HEK293T (cell line): Measurements from ENCODE around the gene IER5.

Experiments used
- CTCF ChIA-PET: fragments of 350-600 bp; formaldehyde crosslinking; extraction: SDS; loops from one replicate; lab custom pipeline; 2021; ENCODE audit warnings: antibody characterized with exemption, inconsistent platforms; lab: Yijun Ruan, JAX
- POLR2A ChIA-PET: fragments of 350-600 bp; formaldehyde crosslinking; extraction: SDS; loops from one replicate; lab custom pipeline; 2020; ENCODE audit warnings: antibody characterized with exemption, inconsistent platforms; lab: Yijun Ruan, JAX
- DNase-seq: peaks from one replicate; pipeline ENCODE4 v3.0.0; 2012; ENCODE audit warnings: mixed read lengths; ENCODE audit errors: extremely low spot score
- ARNT ChIP-seq: fragments of 450-650 bp; IDR thresholded peaks from 2 replicates; pipeline ENCODE4 v1.6.1; 2017; ENCODE audit warnings: mild to moderate bottlenecking
- BHLHE40 ChIP-seq: fragments of 450-650 bp; IDR thresholded peaks from 2 replicates; pipeline ENCODE4 v1.6.1; 2016; ENCODE audit warnings: mild to moderate bottlenecking, moderate library complexity, borderline replicate concordance
- CTBP1 ChIP-seq: fragments of 450-650 bp; IDR thresholded peaks from 2 replicates; pipeline ENCODE4 v1.6.1; 2016; ENCODE audit warnings: borderline replicate concordance
- ELF4 ChIP-seq: fragments of 450-650 bp; IDR thresholded peaks from 2 replicates; pipeline ENCODE4 v1.6.1; 2017; ENCODE audit warnings: antibody characterized with exemption
- FOXA1 ChIP-seq: fragments of 450-650 bp; IDR thresholded peaks from 2 replicates; pipeline ENCODE4 v1.6.1; 2016; ENCODE audit warnings: mild to moderate bottlenecking
- FOXK2 ChIP-seq: fragments of 450-650 bp; IDR thresholded peaks from 2 replicates; pipeline ENCODE4 v1.6.1; 2016; ENCODE audit warnings: mild to moderate bottlenecking
- FOXM1 ChIP-seq: fragments of 450-650 bp; IDR thresholded peaks from 2 replicates; pipeline ENCODE4 v1.6.1; 2017; ENCODE audit warnings: mild to moderate bottlenecking, borderline replicate concordance
- HDGF ChIP-seq: fragments of 450-650 bp; IDR thresholded peaks from 2 replicates; pipeline ENCODE4 v1.6.1; 2017; ENCODE audit warnings: antibody characterized with exemption, borderline replicate concordance
- L3MBTL2 ChIP-seq: fragments of 450-650 bp; conservative IDR thresholded peaks from 2 replicates; pipeline ENCODE4 v1.6.1; 2016; ENCODE audit warnings: mild to moderate bottlenecking
- LEF1 ChIP-seq: fragments of 450-650 bp; IDR thresholded peaks from 2 replicates; pipeline ENCODE4 v1.6.1; 2017; ENCODE audit warnings: mild to moderate bottlenecking, borderline replicate concordance
- NFRKB ChIP-seq: fragments of 450-650 bp; IDR thresholded peaks from 2 replicates; pipeline ENCODE4 v1.6.1; 2016; ENCODE audit warnings: mild to moderate bottlenecking, moderate library complexity
- PKNOX1 ChIP-seq: fragments of 450-650 bp; IDR thresholded peaks from 2 replicates; pipeline ENCODE4 v1.6.1; 2016
- SP1 ChIP-seq: fragments of 450-650 bp; IDR thresholded peaks from 2 replicates; pipeline ENCODE4 v1.6.1; 2017
- SUZ12 ChIP-seq: fragments of 450-650 bp; IDR thresholded peaks from 2 replicates; pipeline ENCODE4 v1.6.1; 2016; ENCODE audit warnings: mild to moderate bottlenecking
- TARDBP ChIP-seq: fragments of 450-650 bp; IDR thresholded peaks from 2 replicates; pipeline ENCODE4 v1.6.1; 2016
- ZNF384 ChIP-seq: fragments of 450-650 bp; IDR thresholded peaks from 2 replicates; pipeline ENCODE4 v1.6.1; 2016

IER5 gene

GRCh38 chr1:181086926-181087325 is 1.6 kb upstream of the IER5 start:
- POLR2A ChIA-PET, result interaction anchor here (3.8 kb wide), 1 partner anchor 20 kb away, joined by 13 read pairs; no protein-coding TSS in a partner anchor
- no peak for DNase-seq
- CTCF ChIA-PET, result no interaction called here
- TF ChIP-seq TARDBP (no peak), FOXA1 (no peak), ZNF384 (no peak), BHLHE40 (no peak), FOXM1 (no peak), NFRKB (no peak), ELF4 (no peak), SP1 (no peak), CTBP1 (no peak), HDGF (no peak), PKNOX1 (no peak), SUZ12 (no peak), FOXK2 (no peak), LEF1 (no peak), ARNT (no peak)

GRCh38 chr1:181087400-181087901 is 1.0 kb upstream of the IER5 start:
- TF ChIP-seq SP1, result no peak
- no peak for TF ChIP-seq HDGF
- TF ChIP-seq FOXA1, result no peak
- no peak for TF ChIP-seq FOXK2
- no peak for TF ChIP-seq NFRKB
- TF ChIP-seq PKNOX1, result no peak
- ChIA-PET CTCF (interaction anchor here (0.6 kb wide), 1 partner anchor 21 kb away, joined by 5 read pairs; no protein-coding TSS in a partner anchor), POLR2A (interaction anchor here (0.7 to 3.8 kb wide), 2 partner anchors 20 to 585 kb away, joined by 3 to 13 read pairs; partner anchors contain the start of gene ACBD6)
- DNase-seq, result no peak

GRCh38 chr1:181089017-181089675 is 646 bp downstream of the IER5 start:
- TF ChIP-seq FOXA1, result no peak
- 0 out of 2 replicates have a peak, but pooled peaks have one; percentile 71 for TF ChIP-seq LEF1
- DNase-seq, result no peak
- POLR2A ChIA-PET, result interaction anchor here (0.6 to 4.1 kb wide), 13 partner anchors 10 to 52 kb away, joined by 3 to 33 read pairs (median 8); no protein-coding TSS in a partner anchor
- CTCF ChIA-PET, result interaction anchor here (1.4 kb wide), 1 partner anchor 47 kb away, joined by 4 read pairs; no protein-coding TSS in a partner anchor

DNA sequence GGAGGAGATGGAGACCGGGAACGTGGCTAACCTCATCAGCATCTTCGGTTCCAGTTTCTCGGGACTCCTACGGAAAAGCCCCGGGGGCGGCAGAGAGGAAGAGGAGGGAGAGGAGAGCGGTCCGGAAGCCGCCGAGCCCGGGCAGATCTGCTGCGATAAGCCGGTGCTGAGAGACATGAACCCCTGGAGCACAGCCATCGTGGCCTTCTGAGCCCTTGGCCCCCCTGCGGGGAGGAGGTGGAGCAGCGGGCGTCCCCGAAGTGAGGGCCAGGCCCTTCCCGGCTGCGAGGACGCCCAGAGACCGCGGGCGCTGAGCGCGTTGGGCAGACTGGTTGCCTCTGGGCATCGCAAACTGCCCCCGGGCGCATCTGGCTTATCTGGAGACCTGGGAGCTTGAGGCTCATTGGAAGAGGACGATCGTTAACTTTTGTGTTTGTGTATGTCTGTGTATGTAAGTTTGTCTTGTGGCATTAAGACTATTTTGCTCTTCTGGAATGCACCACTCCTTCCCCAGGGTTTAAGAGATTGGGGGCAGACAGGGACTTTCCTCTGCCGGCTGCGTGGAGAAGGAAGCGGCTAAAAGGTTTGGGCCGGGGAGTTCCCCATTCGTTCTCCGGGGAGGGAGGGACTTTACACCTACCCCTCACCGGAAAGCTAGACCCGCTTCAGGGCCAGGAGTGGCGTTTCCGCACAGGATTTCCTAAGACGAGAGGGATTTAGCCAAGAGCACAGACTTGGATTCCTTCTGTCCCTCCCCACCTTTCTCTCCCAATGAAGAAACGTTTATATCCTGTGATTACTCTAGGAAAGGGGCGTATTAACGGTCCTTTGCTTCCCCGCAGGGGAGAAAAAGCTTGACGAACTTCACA is 1.4 kb downstream of the IER5 start:
- TF ChIP-seq ELF4, result no peak
- 0 out of 2 replicates have a peak, but pooled peaks have one; percentile 9 for TF ChIP-seq CTBP1
- no peak for TF ChIP-seq HDGF
- no peak for TF ChIP-seq TARDBP
- no peak for TF ChIP-seq LEF1
- no peak for TF ChIP-seq ARNT
- peak; percentile 23; the same call in 1 of the 2 replicates for TF ChIP-seq L3MBTL2
- no peak for TF ChIP-seq FOXM1
- TF ChIP-seq FOXA1, result no peak
- ChIA-PET POLR2A (interaction anchor here (0.7 to 4.1 kb wide), 17 partner anchors 9 to 51 kb away, joined by 3 to 33 read pairs (median 5); no protein-coding TSS in a partner anchor), CTCF (interaction anchor here (1.2 to 3.0 kb wide), 3 partner anchors 46 to 52 kb away, joined by 3 to 21 read pairs (median 4); no protein-coding TSS in a partner anchor)
- DNase-seq, result no peak

- no peak for TF ChIP-seq ELF4
- no peak for TF ChIP-seq L3MBTL2
- no peak for TF ChIP-seq BHLHE40
- no peak for TF ChIP-seq FOXA1
- TF ChIP-seq PKNOX1, result no peak
- TF ChIP-seq FOXM1, result no peak
- TF ChIP-seq HDGF, result no peak
- no peak for TF ChIP-seq FOXK2
- TF ChIP-seq TARDBP, result no peak
- no peak for TF ChIP-seq LEF1
- TF ChIP-seq CTBP1, result no peak
- TF ChIP-seq NFRKB, result no peak
- no peak for TF ChIP-seq ZNF384
- no peak for TF ChIP-seq SUZ12
- no peak for TF ChIP-seq SP1
- TF ChIP-seq ARNT, result no peak
- CTCF ChIA-PET, result interaction anchor here (0.7 to 3.0 kb wide), 5 partner anchors 11 to 69 kb away, joined by 3 to 21 read pairs (median 3); no protein-coding TSS in a partner anchor
- DNase-seq, result no peak
- POLR2A ChIA-PET, result interaction anchor here (0.7 to 4.1 kb wide), 10 partner anchors 9 to 51 kb away, joined by 3 to 33 read pairs (median 5); no protein-coding TSS in a partner anchor
Observed at GRCh38 chr1:181090641-181091126, 2.2 kb downstream of the IER5 start.
